NCI-H2227 (cell line): ENCODE data around the gene CD99.
"Not testable (repeated sequence)": the region's sequence is repeated elsewhere in the genome, so short reads cannot be mapped to it uniquely, and the experiment has no call there.

Experiments
- DNase-seq: peaks from one replicate; lab custom pipeline; 2025; ENCODE audit not compliant: unreplicated experiment; lab: John Stamatoyannopoulos, UW

The CD99 gene

DNA sequence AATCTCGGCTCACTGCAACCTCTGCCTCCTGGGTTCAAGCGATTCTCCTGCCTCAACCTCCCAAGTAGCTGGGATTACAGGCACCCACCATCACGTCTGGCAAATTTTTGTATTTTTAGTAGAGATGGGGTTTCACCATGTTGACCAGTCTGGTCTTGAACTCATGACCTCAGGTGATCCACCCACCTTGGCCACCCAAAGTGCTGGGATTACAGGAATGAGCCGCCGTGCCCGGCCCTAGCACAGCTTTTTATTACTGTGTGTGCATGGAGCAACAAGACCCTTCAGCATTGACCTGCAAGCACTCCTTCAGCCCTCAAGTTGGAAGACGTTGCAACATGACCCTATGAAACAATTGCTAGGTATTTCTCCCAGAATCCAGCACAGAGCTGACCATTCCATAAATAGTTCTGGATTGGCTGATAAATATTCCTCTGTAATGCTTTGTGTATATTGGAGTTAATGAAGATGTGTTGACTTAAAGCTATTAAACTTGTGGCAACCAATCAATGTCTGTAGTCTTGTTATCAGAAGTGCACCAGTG, 15.4 kb upstream of the CD99 start:
- not testable (repeated sequence) for DNase-seq

DNA sequence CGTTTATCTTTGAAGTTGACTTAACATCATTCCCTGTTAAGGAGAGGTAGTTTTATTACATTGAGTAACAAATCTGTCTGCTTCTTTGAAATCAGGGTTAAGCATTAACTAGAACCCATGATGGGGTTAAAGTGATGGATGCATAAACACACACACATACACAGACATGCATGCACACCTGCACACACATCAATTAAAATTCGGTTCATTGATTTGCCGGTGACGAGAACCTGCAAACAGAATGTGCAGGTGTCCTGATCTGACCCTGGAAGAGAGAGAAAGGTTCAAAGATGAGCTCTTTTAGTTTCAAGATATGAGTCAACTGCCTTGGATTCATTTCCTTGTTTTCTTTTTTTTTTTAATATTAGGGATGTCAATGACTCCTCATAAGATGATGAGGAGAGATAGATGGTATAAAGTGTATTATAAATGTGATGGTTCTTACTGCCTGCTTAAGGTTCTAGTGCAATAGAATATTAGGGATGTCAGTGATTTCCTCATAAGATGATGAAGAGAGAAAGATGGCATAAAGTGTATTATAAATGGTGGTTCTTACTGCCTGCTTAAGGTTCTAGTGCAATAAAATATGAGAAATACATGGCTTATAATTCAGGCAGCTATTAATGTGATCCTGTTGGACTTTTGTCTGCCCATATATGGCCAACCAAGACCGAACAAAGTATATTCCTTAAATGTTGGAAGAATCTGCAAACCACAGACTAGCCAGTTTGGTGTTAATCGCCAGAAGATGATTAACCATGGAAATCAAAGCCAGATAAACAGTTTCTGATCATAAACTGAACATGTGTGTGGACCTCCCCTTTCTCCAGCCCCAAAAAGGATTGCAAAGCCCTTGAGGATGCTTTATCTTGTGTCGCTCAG, 14.1 kb upstream of the CD99 start:
- no peak for DNase-seq

DNA sequence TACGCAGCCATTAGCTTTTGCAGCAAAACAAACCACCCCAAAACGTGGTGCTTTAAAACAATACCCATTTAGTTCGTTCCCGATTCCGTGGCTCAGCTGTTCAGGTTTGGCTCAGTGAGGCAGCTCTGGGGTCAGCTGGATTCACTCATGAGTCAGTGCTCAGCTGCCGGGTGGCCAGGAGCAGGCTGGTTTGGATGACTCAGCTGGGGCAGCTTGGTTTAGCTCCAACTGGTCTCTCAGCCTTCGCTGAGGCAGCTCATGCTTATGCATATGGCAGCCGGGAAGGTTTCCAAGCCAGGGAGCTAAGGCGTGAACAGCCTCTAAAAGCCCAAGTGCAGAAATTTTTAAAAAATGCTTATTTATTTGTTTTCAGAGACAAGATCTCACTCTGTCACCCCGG, 13.3 kb upstream of the CD99 start:
- DNase-seq: no peak

DNA sequence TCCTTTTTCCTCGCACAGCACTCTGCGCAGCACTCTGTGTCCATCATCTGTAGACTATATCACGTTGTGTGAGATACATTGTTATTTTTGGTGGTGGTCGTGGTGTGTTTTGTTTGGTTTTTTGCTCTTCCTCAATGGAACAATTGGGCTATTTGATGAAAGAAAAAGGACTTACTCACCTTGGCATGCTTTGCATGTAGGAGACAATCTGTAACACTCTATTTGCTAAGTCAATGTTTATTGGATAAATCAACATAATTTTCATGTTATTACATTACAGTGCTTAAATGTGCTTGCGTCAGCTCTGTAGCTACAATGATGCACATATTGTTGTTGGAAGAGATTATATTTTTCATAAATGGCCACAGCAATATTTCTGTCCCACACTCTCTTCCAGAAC, 12.5 kb upstream of the CD99 start:
- DNase-seq: no peak

DNA sequence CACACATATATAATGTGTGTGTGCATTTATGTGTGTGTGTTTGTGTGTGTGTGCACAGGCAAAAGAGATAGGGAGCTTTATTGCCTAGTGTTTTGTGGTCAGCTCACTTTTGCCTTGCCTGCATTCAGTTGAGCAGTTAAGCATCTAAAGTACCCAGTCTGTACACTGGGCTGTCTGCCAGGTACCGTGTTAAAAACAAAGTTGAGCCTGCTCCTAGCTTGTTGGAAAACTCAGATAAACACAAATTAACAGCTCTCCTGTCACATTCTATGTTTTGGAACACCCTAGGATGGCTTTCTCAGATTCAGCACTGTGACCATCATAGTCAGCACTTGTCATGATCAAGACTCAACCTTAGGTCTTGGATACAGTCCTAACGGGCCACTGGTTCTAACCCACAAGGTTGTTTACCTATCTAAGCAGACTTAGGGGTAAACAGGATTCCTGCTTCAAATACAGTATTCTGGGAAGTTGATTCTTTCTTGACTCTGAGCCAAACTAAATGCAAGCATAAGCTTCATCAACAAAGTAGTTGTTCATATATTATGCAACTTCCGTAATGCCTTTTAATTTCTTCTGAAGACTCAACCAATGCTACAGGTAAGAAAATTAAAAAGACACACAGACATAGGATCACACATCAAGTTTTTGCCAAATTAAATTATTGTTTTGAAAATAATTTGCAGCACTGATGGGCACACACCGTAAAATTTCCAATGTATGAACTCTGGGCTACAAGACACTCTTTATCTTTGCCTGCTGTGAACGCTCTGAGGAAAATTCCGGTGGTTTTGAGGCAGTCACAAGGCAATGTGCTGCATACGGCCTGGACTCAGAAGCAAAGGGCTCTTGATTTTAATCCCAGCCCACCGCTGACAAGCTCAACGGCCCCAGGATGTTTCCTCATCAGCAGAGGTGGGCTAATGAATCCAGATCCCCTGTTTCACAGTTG, 11.3 kb upstream of the CD99 start:
- DNase-seq: no peak

DNA sequence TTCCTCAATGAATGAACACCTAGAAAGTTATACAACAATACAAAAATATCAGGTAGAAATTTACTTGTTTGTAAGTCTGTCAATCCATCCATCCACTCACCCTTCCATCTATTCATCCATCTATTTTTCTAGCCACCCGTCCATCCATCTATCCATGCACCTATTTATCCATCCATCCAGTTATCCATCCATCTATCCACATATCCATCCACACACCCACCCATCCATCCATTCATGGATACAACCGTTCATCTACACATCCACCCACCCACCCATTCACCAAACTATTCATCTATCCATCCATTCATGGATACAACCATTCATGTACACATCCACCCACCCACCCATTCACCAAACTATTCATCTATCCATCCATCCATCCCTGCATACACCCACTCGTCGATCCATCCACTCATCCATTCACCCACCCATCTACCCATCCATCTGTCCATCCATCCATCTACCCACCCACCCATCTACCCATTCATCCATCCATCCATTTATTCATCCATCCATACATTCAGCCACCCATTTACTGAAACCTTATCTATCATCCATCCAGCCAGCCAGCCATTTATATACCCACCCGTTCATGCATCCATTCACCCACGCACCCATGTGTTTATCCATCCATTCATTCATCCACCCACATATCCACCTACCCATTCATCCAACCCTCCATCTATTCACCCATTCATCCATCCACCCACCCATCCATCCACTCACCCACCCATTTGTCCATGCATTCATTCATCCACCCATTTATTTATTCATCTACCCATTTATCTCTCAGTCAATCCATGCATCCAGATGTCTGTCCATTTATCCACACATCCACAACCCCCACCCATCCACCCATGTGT, 10.4 kb upstream of the CD99 start:
- no peak for DNase-seq

DNA sequence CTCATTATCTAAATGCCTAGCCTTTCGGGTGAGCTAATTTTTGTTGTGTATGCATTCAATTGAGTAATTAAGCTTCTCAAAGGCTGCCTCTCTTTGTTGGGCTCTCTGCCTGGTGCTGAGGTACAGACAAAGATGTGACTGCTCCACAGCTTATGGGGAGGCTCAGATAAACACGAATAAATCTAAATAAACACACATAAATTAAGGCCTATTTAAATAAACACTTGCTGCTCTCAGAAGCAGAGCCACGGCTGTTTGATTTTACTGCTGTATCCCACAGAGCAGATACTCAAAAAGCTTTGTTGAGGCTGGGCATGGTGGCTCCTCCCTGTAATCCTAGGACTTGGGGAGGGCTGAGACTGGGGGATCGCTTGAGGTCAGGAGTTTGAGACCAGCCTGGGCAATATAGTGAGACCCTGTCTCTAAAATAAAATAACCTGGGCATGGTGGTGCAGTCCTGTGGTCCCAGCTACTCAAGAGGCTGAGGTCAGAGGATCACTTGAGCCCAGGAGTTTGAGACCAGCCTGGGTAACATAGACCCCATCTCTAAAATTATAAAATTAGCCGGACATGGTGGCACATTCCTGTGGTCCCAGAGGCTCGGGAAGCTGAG, 8.4 kb upstream of the CD99 start:
- DNase-seq: no peak

DNA sequence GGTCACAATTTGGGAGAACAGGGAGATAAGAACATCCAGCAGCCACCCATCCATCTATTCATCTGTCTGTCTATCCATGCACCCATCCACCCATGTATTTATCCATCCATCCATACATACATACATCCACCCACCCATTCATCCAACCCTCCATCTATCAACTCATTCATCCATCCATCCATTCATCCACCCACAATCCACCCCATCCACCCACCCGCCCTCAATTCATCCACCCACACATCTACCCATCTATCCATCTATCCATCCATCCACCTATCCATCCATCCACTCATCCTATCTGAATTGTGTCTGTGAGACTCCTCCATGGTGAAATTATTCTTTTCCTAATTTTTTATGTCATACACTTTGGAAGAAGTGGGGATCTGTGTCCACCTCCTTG, 6.8 kb upstream of the CD99 start:
- DNase-seq: no peak

DNA sequence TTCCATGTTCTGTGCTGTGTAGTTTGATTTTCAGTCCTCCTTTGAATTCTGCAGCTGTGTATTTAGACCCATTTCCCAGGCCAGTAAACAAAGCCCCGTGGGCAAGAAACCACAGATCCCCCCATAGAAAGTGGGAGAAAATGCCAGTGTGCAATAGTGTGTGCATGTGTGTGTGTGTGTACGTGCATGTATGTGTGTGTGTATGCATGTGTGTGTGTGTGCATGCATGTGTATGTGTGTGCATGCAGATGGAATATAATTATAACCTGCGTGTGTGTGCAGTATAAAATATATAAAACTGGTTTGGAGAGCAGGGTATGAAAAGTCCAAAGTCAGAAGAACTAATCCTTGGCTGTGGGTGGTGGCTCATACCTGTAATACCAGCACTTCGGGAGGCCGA, 5.2 kb upstream of the CD99 start:
- DNase-seq: no peak

DNA sequence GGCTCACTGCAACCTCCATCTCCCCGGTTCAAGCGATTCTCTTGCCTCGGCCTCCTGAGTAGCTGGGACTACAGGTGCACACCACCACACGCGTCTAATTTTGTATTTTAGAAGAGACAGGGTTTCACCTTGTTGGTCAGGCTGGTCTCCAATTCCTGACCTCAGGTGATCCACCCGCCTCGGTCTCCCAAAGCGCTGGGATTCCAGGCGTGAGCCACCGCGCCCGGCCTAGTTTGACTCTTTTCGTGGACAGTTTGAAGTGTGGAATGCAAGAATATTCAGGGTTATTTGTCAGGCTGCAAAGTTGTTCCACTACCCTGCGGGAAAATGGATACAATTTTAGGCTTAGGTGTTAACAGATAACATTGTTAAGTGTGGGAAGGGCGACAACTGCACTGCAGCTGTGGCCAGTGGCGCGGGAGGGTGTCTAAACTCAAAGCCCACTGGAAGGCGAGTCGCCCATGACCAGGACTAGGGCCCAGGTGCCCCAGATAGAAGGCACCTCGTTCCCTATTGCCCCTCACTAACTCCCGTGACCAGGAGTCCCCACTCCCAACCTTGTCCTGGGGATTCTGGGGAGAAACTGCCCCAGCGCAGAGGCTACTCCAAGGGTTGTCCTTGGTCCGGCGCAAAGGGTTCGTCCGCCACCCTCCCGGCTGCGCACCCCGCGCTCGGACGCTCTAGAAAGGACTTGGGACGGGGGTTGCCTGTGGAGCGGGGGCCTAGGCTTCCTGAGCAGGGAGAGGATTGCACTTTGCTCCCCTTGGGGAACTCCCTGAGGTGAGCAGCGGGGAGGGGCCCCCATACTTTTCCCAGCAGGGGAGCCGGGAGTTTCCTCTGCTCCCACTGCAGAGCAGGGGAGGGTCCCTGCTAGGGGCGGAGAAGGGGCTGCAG, 1.1 kb upstream of the CD99 start:
- DNase-seq: no peak

DNA sequence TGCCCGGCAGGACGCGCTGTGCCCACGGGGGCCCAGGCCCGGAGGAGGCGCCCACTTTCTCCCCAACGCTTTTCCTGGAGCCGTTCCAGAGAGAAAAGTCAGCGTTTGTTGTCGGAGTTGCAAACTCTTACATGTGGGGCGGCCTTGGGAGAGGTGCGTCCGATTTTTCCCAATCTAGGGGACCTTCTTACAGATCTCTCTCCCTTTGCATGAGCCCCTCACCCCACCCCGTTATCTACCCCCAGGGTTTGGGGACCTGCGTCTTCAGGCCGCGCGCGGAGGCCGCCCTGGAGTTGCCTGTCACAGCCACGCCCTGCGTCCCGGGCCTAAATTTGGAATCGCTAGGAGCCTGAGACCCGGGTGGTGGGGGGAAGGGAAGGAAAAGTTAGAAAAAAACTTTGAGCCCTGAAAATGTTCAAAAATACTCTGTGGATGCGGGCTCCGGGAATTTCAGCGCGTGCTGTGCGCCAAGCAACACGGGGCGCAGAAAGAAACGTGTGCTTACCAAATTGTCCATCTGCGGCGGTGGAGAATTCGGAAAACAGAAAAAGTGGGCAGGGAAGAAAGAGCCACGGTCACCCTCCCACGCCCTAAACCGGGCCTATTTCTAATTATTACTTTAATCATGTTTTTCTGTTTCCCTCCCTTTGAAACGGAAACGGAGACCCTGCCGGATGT, 587 bp downstream of the CD99 start:
- no peak for DNase-seq

DNA sequence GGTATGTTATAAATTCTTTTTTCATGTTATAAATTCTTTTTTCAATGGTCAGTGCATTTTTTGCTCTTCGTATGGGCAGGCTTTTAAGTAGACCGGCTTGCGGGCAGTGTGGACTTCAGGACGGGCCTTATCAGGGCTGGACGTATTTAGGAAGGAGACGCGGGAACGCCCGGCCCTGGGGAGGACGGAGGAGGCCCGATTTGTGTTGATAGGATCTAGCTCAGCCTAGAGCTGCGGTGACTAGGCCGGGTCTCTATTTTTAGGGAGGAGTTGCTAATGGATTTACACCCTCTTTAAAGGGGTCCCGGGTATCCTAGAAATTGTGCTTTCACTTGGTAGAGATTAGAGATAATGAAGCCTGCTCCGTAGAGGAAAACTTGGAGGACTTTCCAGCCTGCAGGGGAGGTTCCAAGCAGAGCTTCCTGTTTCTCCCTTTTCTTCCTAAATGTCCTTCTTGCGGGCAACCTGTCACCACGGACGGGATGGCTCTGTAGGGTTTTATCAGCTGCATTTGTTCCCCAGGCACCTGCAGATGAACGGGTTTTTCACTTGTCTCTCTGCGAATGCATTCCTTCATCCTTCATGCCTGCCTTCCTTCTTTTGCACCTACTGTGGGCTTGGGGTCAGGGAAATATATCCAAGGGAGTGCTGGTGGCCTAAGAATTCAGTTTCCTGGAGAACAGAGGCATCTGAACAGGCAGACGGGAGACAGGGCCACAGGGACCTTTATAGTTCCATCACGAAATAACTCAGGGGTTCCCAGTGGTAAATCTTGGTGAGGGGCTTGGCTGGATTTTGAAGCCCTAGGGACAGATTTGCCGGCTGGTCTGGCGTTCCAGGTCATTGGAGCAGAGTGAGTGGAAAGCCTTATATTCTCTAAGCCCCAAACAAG, 1.4 kb downstream of the CD99 start:
- no peak for DNase-seq

DNA sequence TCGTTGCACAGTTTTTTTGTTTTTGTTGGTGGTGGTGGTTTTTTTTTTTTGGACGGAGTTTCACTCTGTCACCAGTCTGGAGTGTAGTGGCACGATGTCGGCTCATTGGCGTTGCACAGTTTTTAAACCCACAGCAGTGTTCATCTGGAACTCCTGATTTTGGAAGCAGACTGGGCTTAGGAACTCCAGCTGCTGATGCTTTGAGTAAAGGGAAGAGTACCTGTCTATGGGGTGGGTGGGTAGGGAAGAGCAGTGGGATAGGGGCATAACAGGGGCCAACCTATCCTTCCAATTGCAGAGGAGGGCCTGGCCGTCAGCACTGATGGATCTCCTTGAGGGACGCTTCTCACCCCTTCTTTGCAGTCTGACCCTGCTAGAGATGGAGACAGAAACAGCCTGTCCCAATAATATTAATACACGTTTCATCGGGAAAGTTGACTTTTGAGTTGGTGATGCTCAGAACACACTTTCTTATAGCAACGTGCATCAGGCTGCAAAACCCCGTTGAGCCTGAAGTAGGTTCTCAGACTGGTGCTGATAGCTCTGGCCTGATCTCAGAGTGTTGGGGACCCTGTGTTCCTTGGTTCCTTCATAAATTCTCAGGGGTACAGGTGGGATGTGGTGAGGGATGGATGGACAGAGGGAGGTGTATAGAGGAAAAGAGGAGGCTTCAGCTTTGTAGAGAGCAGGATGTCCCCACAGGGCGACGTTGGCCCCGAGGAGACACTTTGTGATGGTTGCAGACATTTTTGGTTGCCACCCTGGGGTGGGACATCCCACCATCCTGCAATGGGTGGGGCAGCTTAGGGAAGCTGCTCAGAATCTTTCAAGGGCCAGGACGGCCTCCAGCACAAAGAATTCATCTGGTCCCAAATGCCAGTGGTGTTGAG, 2.3 kb downstream of the CD99 start:
- DNase-seq: no peak

DNA sequence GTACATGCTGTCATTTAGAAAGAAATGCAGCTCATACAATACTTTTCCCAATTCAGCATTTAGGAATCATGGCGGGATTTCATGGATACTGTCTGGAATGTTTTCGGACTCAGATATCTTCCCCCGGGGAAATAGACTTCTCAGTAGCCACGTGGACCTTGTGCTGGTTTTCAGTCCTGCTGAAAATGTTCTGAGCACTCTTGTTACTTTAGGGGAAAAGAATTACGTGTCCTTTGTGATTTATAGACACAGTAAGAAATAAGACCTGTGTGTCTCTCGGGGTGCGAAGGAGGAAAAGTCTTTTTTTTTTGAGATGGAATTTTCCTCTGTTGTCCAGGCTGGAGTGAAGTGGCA, 3.8 kb downstream of the CD99 start:
- DNase-seq: no peak

DNA sequence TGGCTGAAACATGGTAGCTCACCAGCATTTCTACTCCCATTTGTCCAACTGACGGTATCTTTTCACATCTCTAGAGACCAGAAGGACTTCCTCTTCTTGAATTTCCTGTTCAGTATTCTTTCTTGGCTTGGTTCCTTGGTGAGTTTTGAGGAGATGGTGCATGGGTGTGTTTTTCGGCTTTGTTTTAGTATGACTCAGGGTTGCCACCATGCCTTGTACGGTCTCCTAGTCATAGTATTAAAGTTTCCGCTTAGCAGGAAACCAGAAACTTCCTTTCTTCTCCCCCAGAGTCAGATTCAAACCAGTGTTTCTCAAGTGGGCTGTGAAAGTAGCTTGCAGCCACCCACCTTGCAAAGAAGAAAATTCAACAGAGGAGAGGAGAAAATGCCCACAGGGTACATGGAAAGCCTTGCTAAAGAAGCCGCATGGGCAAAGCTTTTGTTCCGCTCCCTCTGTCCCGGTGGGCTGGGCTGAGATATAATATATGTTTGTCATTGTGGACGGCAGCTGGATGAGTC, 5.7 kb downstream of the CD99 start:
- DNase-seq: no peak

DNA sequence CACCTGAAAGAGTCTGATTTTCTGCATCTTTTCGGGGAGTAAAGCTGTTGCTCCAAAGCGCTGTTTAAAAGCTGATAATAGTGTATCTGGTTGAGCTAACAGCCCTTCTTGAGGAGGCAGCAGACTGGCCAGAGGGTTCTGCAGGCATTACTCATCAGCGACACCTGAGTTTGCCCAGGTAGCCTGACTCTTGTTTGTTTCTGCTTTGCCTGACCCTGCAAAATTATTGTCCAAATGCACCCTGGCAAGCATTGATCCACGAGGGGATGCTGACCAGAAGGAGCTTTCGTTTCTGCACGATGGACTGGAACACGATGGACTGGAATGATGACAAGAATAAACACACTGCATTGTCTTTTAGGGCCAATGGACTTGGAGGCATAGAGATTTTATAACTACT, 6.2 kb downstream of the CD99 start:
- DNase-seq: no peak
